Activated CD4-positive, alpha-beta T cell treated with anti-CD3 and anti-CD28 coated beads for 36 hours (primary cell): Measurements from ENCODE around the gene B4GALNT4. TPM values are rescaled to one million over a fixed set of nuclear protein-coding genes. Genes with fewer than 3 reads are reported as not detected.
"Not testable (repeated sequence)": the region's sequence is repeated elsewhere in the genome, so short reads cannot be mapped to it uniquely, and the experiment has no call there.

Experiments used
- ATAC-seq: fragments of 200-7000 bp; cut with Tn5 transposase; one replicate; pipeline ENCODE4 v1.10.0; 2021; ENCODE audit warnings: mild to moderate bottlenecking, moderate library complexity
- CTCF ChIA-PET: fragments of 350-600 bp; sonication (Branson Sonifier 250); formaldehyde crosslinking; loops from one replicate; lab custom pipeline; 2021; ENCODE audit warnings: antibody characterized with exemption; lab: Charles Lee
- POLR2A ChIA-PET: fragments of 350-600 bp; sonication (Branson Sonifier 250); formaldehyde crosslinking; loops from one replicate; lab custom pipeline; 2021; ENCODE audit warnings: antibody characterized with exemption, inconsistent platforms; lab: Charles Lee
- DNase-seq: peaks from one replicate; pipeline ENCODE4 v3.0.0-alpha.2; 2020
- H3K27ac Mint-ChIP-seq: one replicate; pipeline ENCODE4 v1.8.0; 2021; ENCODE audit warnings: mixed read lengths
- H3K27me3 Mint-ChIP-seq: one replicate; pipeline ENCODE4 v1.8.0; 2021; ENCODE audit warnings: mixed read lengths
- H3K36me3 Mint-ChIP-seq: one replicate; pipeline ENCODE4 v1.8.0; 2021; ENCODE audit warnings: low read depth, mixed read lengths
- H3K4me1 Mint-ChIP-seq: one replicate; pipeline ENCODE4 v1.8.0; 2021; ENCODE audit warnings: mixed read lengths
- H3K4me3 Mint-ChIP-seq: one replicate; pipeline ENCODE4 v1.8.0; 2021; ENCODE audit warnings: mild to moderate bottlenecking, moderate library complexity, mixed read lengths
- H3K9me3 Mint-ChIP-seq: one replicate; pipeline ENCODE4 v1.8.0; 2021; ENCODE audit warnings: low read depth, mixed read lengths
- intact Hi-C, 2 experiments: fragments of 100-400 bp; cut with DNase I in 1 of 2; cut with micrococcal nuclease in 1 of 2; formaldehyde crosslinking; loops; one replicate each; pipeline versions ENCODE4 v1.14.2 to v1.15.1; 2022 to 2024; cut with DNase I, micrococcal nuclease
- total RNA-seq, 2 experiments: library from RNA; stranded (reverse); gene quantifications; one replicate each; pipeline ENCODE4 v1.2.3, GENCODE V29; 2021

B4GALNT4 gene
- 1 to 10 TPM; 3.8 to 6.6 TPM for total RNA-seq

- Mint-ChIP-seq H3K4me3 (peak within 1 kb of the TSS; percentile 67), H3K27me3 (peaks cover 20% of the 10 kb centered on the region), H3K36me3 (no peaks in the 10 kb centered on the region), H3K27ac (peak within 1 kb of the TSS; percentile 31), H3K4me1 (peaks cover 10% of the 10 kb centered on the region), H3K9me3 (no peaks in the 10 kb centered on the region)
- intact Hi-C loops: no loop called here
- ChIA-PET CTCF (no interaction called here), POLR2A (no interaction called here)
- DNase-seq: peak; percentile 47
- ATAC-seq: peak; percentile 47
Measured at GRCh38 chr11:369336-370018, at the start of gene B4GALNT4. B4GALNT4 (plus strand) TSS chr11:369499; CDS start chr11:369804, 305 bp downstream.

- Mint-ChIP-seq H3K27ac (peak overlapping the region; percentile 93), H3K4me1 (peaks cover 34% of the 10 kb centered on the region), H3K4me3 (peak overlapping the region; percentile 78), H3K36me3 (peaks cover 34% of the 10 kb centered on the region)
- ChIA-PET POLR2A (interaction anchor here (0.5 kb wide), 1 partner anchor 10 kb away, joined by 3 read pairs; no protein-coding TSS in a partner anchor), CTCF (interaction anchor here (1.5 kb wide), 1 partner anchor 9 kb away, joined by 3 read pairs; no protein-coding TSS in a partner anchor)
- intact Hi-C loops, H3K27me3 Mint-ChIP-seq, H3K9me3 Mint-ChIP-seq, DNase-seq: not testable (repeated sequence)
- ATAC-seq: peak; percentile 37
Measured at GRCh38 chr11:319888-320273, 49.4 kb upstream of the B4GALNT4 start.

- H3K4me1 Mint-ChIP-seq: peaks cover 53% of the 10 kb centered on the region
- intact Hi-C loops: no loop called here
- ATAC-seq (no peak), DNase-seq (no peak)
- no peak overlapping the region for H3K4me3 Mint-ChIP-seq
- H3K27ac Mint-ChIP-seq: no peak overlapping the region
- H3K27me3 Mint-ChIP-seq: no peaks in the 10 kb centered on the region
- peaks cover 10% of the 10 kb centered on the region for H3K36me3 Mint-ChIP-seq
- ChIA-PET POLR2A (no interaction called here), CTCF (no interaction called here)
- H3K9me3 Mint-ChIP-seq: no peaks in the 10 kb centered on the region
Measured at GRCh38 chr11:324156-324555, 45.1 kb upstream of the B4GALNT4 start.

GRCh38 chr11:324593-325517 is 44.4 kb upstream of the B4GALNT4 start:
- H3K4me3 Mint-ChIP-seq, intact Hi-C loops, DNase-seq, H3K27me3 Mint-ChIP-seq, CTCF ChIA-PET, H3K36me3 Mint-ChIP-seq, ATAC-seq, H3K9me3 Mint-ChIP-seq, POLR2A ChIA-PET: not testable (repeated sequence)
- Mint-ChIP-seq H3K27ac (peak overlapping the region; percentile 56), H3K4me1 (peaks cover 58% of the 10 kb centered on the region)

- Mint-ChIP-seq H3K27me3 (no peaks in the 10 kb centered on the region), H3K4me3 (peak overlapping the region; percentile 36), H3K9me3 (no peaks in the 10 kb centered on the region), H3K4me1 (peaks cover 57% of the 10 kb centered on the region), H3K36me3 (no peaks in the 10 kb centered on the region), H3K27ac (peak overlapping the region; percentile 93)
- intact Hi-C loops: loop anchor here in 1 of 2 experiments (2.0 kb wide), 1 partner anchor 13 kb away; no protein-coding TSS in a partner anchor
- POLR2A ChIA-PET: no interaction called here
- no peak for DNase-seq
- ATAC-seq: no peak
- CTCF ChIA-PET: interaction anchor here (1.2 to 2.4 kb wide), 3 partner anchors 9 to 14 kb away, joined by 3 to 7 read pairs (median 3); no protein-coding TSS in a partner anchor
Measured at GRCh38 chr11:325796-326591, 43.3 kb upstream of the B4GALNT4 start.

GRCh38 chr11:326592-326841 is 42.8 kb upstream of the B4GALNT4 start:
- Mint-ChIP-seq H3K4me1 (peaks cover 62% of the 10 kb centered on the region), H3K27me3 (no peaks in the 10 kb centered on the region), H3K36me3 (no peaks in the 10 kb centered on the region), H3K27ac (peak overlapping the region; percentile 93), H3K9me3 (no peaks in the 10 kb centered on the region), H3K4me3 (peak overlapping the region; percentile 36)
- CTCF ChIA-PET: interaction anchor here (1.2 to 2.4 kb wide), 3 partner anchors 9 to 14 kb away, joined by 3 to 7 read pairs (median 3); no protein-coding TSS in a partner anchor
- DNase-seq: no peak
- intact Hi-C loops: loop anchor here in 1 of 2 experiments (2.0 kb wide), 1 partner anchor 14 kb away; no protein-coding TSS in a partner anchor
- POLR2A ChIA-PET: no interaction called here
- no peak for ATAC-seq

GRCh38 chr11:326842-327580 is 42.3 kb upstream of the B4GALNT4 start:
- peaks cover 66% of the 10 kb centered on the region for H3K4me1 Mint-ChIP-seq

GRCh38 chr11:327581-327923 is 41.7 kb upstream of the B4GALNT4 start:
- ATAC-seq (no peak), DNase-seq (no peak)
- ChIA-PET CTCF (interaction anchor here (1.0 to 2.4 kb wide), 6 partner anchors 10 to 77 kb away, joined by 3 to 7 read pairs (median 3); no protein-coding TSS in a partner anchor), POLR2A (interaction anchor here (1.0 kb wide), 1 partner anchor 10 kb away, joined by 3 read pairs; no protein-coding TSS in a partner anchor)
- intact Hi-C loops: loop anchor here in 1 of 2 experiments (2.0 kb wide), 1 partner anchor 15 kb away; no protein-coding TSS in a partner anchor
- Mint-ChIP-seq H3K36me3 (no peaks in the 10 kb centered on the region), H3K27ac (peak overlapping the region; percentile 93), H3K9me3 (no peaks in the 10 kb centered on the region), H3K4me3 (peak overlapping the region; percentile 36), H3K4me1 (peaks cover 68% of the 10 kb centered on the region), H3K27me3 (no peaks in the 10 kb centered on the region)

More at GRCh38 chr11:326842-327580, 42.3 kb upstream of the B4GALNT4 start:
- H3K27ac Mint-ChIP-seq: peak overlapping the region; percentile 93
- intact Hi-C loops: loop anchor here in 1 of 2 experiments (2.0 kb wide), 1 partner anchor 14 kb away; no protein-coding TSS in a partner anchor
- POLR2A ChIA-PET: interaction anchor here (1.0 kb wide), 1 partner anchor 9 kb away, joined by 3 read pairs; no protein-coding TSS in a partner anchor
- H3K36me3 Mint-ChIP-seq: no peaks in the 10 kb centered on the region
- no peaks in the 10 kb centered on the region for H3K9me3 Mint-ChIP-seq
- CTCF ChIA-PET: interaction anchor here (0.6 to 2.4 kb wide), 7 partner anchors 10 to 120 kb away, joined by 3 to 7 read pairs (median 3); partner anchors contain the start of genes BET1L and RIC8A
- H3K4me3 Mint-ChIP-seq: peak overlapping the region; percentile 36
- ATAC-seq (peak; percentile 59), DNase-seq (peak; percentile 86)
- H3K27me3 Mint-ChIP-seq: no peaks in the 10 kb centered on the region

GRCh38 chr11:328012-328411 is 41.3 kb upstream of the B4GALNT4 start:
- POLR2A ChIA-PET: no interaction called here
- CTCF ChIA-PET: interaction anchor here (0.6 to 2.4 kb wide), 4 partner anchors 11 to 191 kb away, joined by 3 to 7 read pairs (median 3); no protein-coding TSS in a partner anchor
- Mint-ChIP-seq H3K4me1 (peaks cover 72% of the 10 kb centered on the region), H3K27me3 (no peaks in the 10 kb centered on the region), H3K36me3 (no peaks in the 10 kb centered on the region), H3K4me3 (no peak overlapping the region), H3K27ac (peak overlapping the region; percentile 42), H3K9me3 (no peaks in the 10 kb centered on the region)
- intact Hi-C loops: no loop called here
- DNase-seq: no peak
- ATAC-seq: no peak

GRCh38 chr11:328516-329100 is 40.7 kb upstream of the B4GALNT4 start:
- DNase-seq, H3K36me3 Mint-ChIP-seq, ATAC-seq, intact Hi-C loops, H3K9me3 Mint-ChIP-seq, H3K27me3 Mint-ChIP-seq: not testable (repeated sequence)
- ChIA-PET POLR2A (interaction anchor here (0.5 to 1.0 kb wide), 2 partner anchors 11 to 27 kb away, joined by 3 read pairs; no protein-coding TSS in a partner anchor), CTCF (interaction anchor here (0.6 to 2.4 kb wide), 8 partner anchors 9 to 190 kb away, joined by 3 to 10 read pairs (median 3); no protein-coding TSS in a partner anchor)
- Mint-ChIP-seq H3K4me3 (peak overlapping the region; percentile 58), H3K27ac (peak overlapping the region; percentile 82), H3K4me1 (peaks cover 72% of the 10 kb centered on the region)
